ENCODE measurements around the gene TCF7L2.
A peak's percentile ranks its signal among the peaks of the same experiment; 100 is the strongest.

Gene TCF7L2

GRCh38 chr10:113161066-113161465 is 211.0 kb downstream of the TCF7L2 start:
- no peak for DNase-seq

GRCh38 chr10:113162960-113163359 is 212.9 kb downstream of the TCF7L2 start:
- no peak for DNase-seq

- DNase-seq: no peak
These were observed 215.6 kb downstream of the TCF7L2 start for GRCh38 chr10:113165673-113166072.

- no peak for DNase-seq
These were observed 217.7 kb downstream of the TCF7L2 start for GRCh38 chr10:113167702-113168101.

- no peak for DNase-seq
These were observed 218.5 kb downstream of the TCF7L2 start for GRCh38 chr10:113168584-113168983.

GRCh38 chr10:113169111-113169510 is 219.1 kb downstream of the TCF7L2 start:
- no peak for DNase-seq

GRCh38 chr10:113169853-113170460 is 219.9 kb downstream of the TCF7L2 start:
- no peak for DNase-seq

- DNase-seq: no peak
These were observed 221.6 kb downstream of the TCF7L2 start for GRCh38 chr10:113171662-113172061.

GRCh38 chr10:113175176-113175575 is 225.1 kb downstream of the TCF7L2 start:
- DNase-seq: no peak

- DNase-seq: no peak
These were observed 226.0 kb downstream of the TCF7L2 start for GRCh38 chr10:113175756-113176651.

GRCh38 chr10:113176652-113177155 is 226.7 kb downstream of the TCF7L2 start:
- no peak for DNase-seq

GRCh38 chr10:113177156-113177935 is 227.3 kb downstream of the TCF7L2 start:
- peak; percentile 54 for DNase-seq

GRCh38 chr10:113177936-113178335 is 227.9 kb downstream of the TCF7L2 start:
- no peak for DNase-seq

GRCh38 chr10:113178771-113179170 is 228.7 kb downstream of the TCF7L2 start:
- no peak for DNase-seq

- no peak for DNase-seq
These were observed 229.2 kb downstream of the TCF7L2 start for GRCh38 chr10:113179265-113179664.

GRCh38 chr10:113179966-113180365 is 229.9 kb downstream of the TCF7L2 start:
- no peak for DNase-seq

- no peak for DNase-seq
These were observed 230.5 kb downstream of the TCF7L2 start for GRCh38 chr10:113180401-113181154.

GRCh38 chr10:113182154-113182553 is 232.1 kb downstream of the TCF7L2 start:
- DNase-seq: no peak

GRCh38 chr10:113183573-113183972 is 233.5 kb downstream of the TCF7L2 start:
- no peak for DNase-seq

- DNase-seq: peak; percentile 50
These were observed 237.2 kb downstream of the TCF7L2 start for GRCh38 chr10:113187063-113187777.

GRCh38 chr10:113199459-113199858 is 249.4 kb downstream of the TCF7L2 start:
- DNase-seq: no peak

GRCh38 chr10:113202011-113202410 is 252.0 kb downstream of the TCF7L2 start:
- no peak for DNase-seq
